Hepatocyte (in vitro differentiated cells): ENCODE results near the gene IPO11. TPM values are rescaled to one million over a fixed set of nuclear protein-coding genes. Genes with fewer than 3 reads are reported as not detected.

Experiments used
- DNase-seq: peaks from one replicate; pipeline ENCODE4 v3.0.0-alpha.2; 2016; ENCODE audit warnings: low spot score
- H2AFZ ChIP-seq: fragments of 200-600 bp; sonication (generic); 2 replicates; pipeline ENCODE4 v1.6.0; 2016; ENCODE audit warnings: antibody characterized with exemption, mild to moderate bottlenecking
- H3K27ac ChIP-seq: fragments of 200-600 bp; sonication (generic); 2 replicates; pipeline ENCODE4 v1.5.1; 2016; ENCODE audit warnings: mild to moderate bottlenecking
- H3K27me3 ChIP-seq: fragments of 200-600 bp; sonication (generic); 2 replicates; pipeline ENCODE4 v1.6.1; 2016
- H3K36me3 ChIP-seq: fragments of 200-600 bp; sonication (generic); replicated peaks from 2 replicates; pipeline ENCODE4 v1.5.1; 2016; ENCODE audit warnings: low read depth; ENCODE audit not compliant: insufficient read depth
- H3K4me1 ChIP-seq: fragments of 200-600 bp; sonication (generic); 2 replicates; pipeline ENCODE4 v1.5.1; 2016; ENCODE audit warnings: mild to moderate bottlenecking, moderate library complexity; ENCODE audit not compliant: insufficient read depth
- H3K4me2 ChIP-seq: fragments of 200-600 bp; sonication (generic); 2 replicates; pipeline ENCODE4 v1.6.0; 2016
- H3K4me3 ChIP-seq: fragments of 200-600 bp; sonication (generic); 2 replicates; pipeline ENCODE4 v1.5.1; 2016; ENCODE audit warnings: mild to moderate bottlenecking
- H3K79me2 ChIP-seq: fragments of 200-600 bp; sonication (generic); 2 replicates; pipeline ENCODE4 v1.6.0; 2017; ENCODE audit warnings: mild to moderate bottlenecking
- H3K9me2 ChIP-seq: fragments of 200-600 bp; sonication (generic); replicated peaks from 2 replicates; pipeline ENCODE4 v1.6.0; 2017; ENCODE audit warnings: mild to moderate bottlenecking; ENCODE audit not compliant: insufficient read depth
- H3K9me3 ChIP-seq: fragments of 200-600 bp; sonication (generic); 2 replicates; pipeline ENCODE4 v1.5.1; 2016; ENCODE audit warnings: low read depth, mild to moderate bottlenecking
- H4K20me1 ChIP-seq: fragments of 200-600 bp; sonication (generic); 2 replicates; pipeline ENCODE4 v1.6.0; 2016; ENCODE audit warnings: mild to moderate bottlenecking; ENCODE audit not compliant: insufficient read depth, poor library complexity, severe bottlenecking
- EZH2 ChIP-seq: fragments of 200-600 bp; sonication (generic); IDR thresholded peaks from 2 replicates; pipeline ENCODE4 v1.6.1; 2016; ENCODE audit warnings: antibody characterized with exemption, mild to moderate bottlenecking, borderline replicate concordance
- EZH2phosphoT487 ChIP-seq: fragments of 200-600 bp; sonication (generic); IDR thresholded peaks from one replicate; pipeline ENCODE4 v1.6.1; 2018; ENCODE audit warnings: antibody characterized with exemption, mild to moderate bottlenecking, low read depth, moderate library complexity; ENCODE audit not compliant: unreplicated experiment, severe bottlenecking
- WGBS: methylation state at CpG from one replicate; pipeline ENCODE4 v1.1.6; 2016; ENCODE audit warnings: low lambda C conversion rate; ENCODE audit errors: missing lambda C conversion rate; 5-methylcytosine and 5-hydroxymethylcytosine counted together
- polyA plus RNA-seq: library from polyadenylated mRNA; unstranded; fragments of >200 nt; fragmentation: Nextera tagmentation; extraction: Ambion mirVana; gene quantifications from 2 replicates; pipeline ENCODE4 v1.2.1, GENCODE V29; 2016
- total RNA-seq: library from RNA; depleted of rRNA; stranded (reverse); fragments of >200 nt; gene quantifications from 2 replicates; pipeline ENCODE4 v1.2.3, GENCODE V29; 2014
- TF ChIP-seq, protein P1 (sequence below): fragments of 200-600 bp; sonication (generic); IDR thresholded peaks from 2 replicates; pipeline ENCODE4 v1.5.1; 2016; ENCODE audit warnings: antibody characterized with exemption, mild to moderate bottlenecking; ENCODE audit not compliant: poor library complexity

The IPO11 gene
- total and polyA plus RNA-seq, 2 experiments from 2014 or later, result 10.3 to 24.2 TPM

GRCh38 chr5:62574599-62574998 is 162.0 kb downstream of the IPO11 start:
- Histone ChIP-seq H3K4me2 (no peak overlapping the region), H2AFZ (no peak overlapping the region), H3K79me2 (no peaks in the 10 kb centered on the region), H3K9me3 (no peaks in the 10 kb centered on the region), H3K9me2 (no peaks in the 10 kb centered on the region), H4K20me1 (no peaks in the 10 kb centered on the region), H3K27ac (no peak overlapping the region), H3K4me3 (no peak overlapping the region), H3K27me3 (no peaks in the 10 kb centered on the region), H3K4me1 (peaks cover 2% of the 10 kb centered on the region), H3K36me3 (no peaks in the 10 kb centered on the region)
- DNase-seq, result no peak
- WGBS, result 87% methylated on average over 2 of the region's 2 CpGs
- no peak for TF ChIP-seq EZH2phosphoT487

DNA sequence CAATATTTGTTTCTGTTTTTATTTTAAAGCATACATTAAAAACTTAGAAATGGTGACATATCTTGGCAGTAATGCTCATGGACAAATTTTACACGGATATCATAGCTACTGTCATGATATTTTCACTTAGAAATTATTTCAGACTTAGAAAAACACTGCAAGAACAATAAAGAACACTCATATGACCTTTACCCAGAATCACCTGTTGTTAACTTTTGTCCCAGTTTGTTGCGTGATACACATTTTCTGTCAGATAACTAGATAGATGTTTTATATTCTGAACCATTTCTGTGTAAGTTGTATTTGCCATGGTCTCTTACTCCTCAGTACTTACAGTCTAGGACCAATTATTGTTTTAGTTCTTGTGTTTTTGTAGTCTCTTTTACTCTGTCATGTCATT is 162.5 kb downstream of the IPO11 start:
- Histone ChIP-seq H2AFZ (no peak overlapping the region), H3K4me1 (peaks cover 2% of the 10 kb centered on the region), H3K9me2 (no peaks in the 10 kb centered on the region), H3K27me3 (no peaks in the 10 kb centered on the region), H3K9me3 (no peaks in the 10 kb centered on the region), H3K79me2 (no peaks in the 10 kb centered on the region), H3K27ac (no peak overlapping the region), H3K4me3 (no peak overlapping the region), H3K4me2 (no peak overlapping the region), H4K20me1 (no peaks in the 10 kb centered on the region), H3K36me3 (no peaks in the 10 kb centered on the region)
- TF ChIP-seq EZH2phosphoT487 (no peak), EZH2 (no peak)
- TF ChIP-seq, protein P1, sequence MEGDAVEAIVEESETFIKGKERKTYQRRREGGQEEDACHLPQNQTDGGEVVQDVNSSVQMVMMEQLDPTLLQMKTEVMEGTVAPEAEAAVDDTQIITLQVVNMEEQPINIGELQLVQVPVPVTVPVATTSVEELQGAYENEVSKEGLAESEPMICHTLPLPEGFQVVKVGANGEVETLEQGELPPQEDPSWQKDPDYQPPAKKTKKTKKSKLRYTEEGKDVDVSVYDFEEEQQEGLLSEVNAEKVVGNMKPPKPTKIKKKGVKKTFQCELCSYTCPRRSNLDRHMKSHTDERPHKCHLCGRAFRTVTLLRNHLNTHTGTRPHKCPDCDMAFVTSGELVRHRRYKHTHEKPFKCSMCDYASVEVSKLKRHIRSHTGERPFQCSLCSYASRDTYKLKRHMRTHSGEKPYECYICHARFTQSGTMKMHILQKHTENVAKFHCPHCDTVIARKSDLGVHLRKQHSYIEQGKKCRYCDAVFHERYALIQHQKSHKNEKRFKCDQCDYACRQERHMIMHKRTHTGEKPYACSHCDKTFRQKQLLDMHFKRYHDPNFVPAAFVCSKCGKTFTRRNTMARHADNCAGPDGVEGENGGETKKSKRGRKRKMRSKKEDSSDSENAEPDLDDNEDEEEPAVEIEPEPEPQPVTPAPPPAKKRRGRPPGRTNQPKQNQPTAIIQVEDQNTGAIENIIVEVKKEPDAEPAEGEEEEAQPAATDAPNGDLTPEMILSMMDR, result no peak
- no peak for DNase-seq
- WGBS, result 86% methylated on average over 2 of the region's 2 CpGs

DNA sequence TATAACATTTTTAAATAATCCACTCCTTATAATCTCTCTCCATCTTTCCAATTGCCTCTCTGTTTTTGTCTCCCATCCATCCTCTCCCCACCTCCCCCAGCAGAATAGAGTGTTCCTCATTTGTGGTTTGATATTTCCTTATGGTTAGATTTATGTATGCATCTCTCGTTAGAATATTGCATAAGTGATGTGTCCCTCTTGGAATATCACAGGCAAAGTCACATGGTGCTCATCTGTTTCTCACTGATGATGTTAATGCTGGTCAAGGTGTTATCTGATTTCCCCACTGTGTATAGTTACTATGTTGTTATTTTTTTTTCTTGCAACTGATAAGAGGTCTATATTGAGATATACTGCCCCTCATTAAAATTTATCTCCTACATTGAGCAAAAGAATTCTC is 162.9 kb downstream of the IPO11 start:
- no peaks in the 10 kb centered on the region for H3K9me3 ChIP-seq
- no peaks in the 10 kb centered on the region for H3K27me3 ChIP-seq
- TF ChIP-seq EZH2phosphoT487 (no peak), EZH2 (no peak)
- TF ChIP-seq, protein P1, result no peak
- H4K20me1 ChIP-seq, result no peaks in the 10 kb centered on the region
- H2AFZ ChIP-seq, result no peak overlapping the region
- peaks cover 2% of the 10 kb centered on the region for H3K4me1 ChIP-seq
- no peaks in the 10 kb centered on the region for H3K79me2 ChIP-seq
- no peak overlapping the region for H3K4me2 ChIP-seq
- no peak overlapping the region for H3K4me3 ChIP-seq
- no peaks in the 10 kb centered on the region for H3K36me3 ChIP-seq
- H3K27ac ChIP-seq, result no peak overlapping the region
- 79% methylated on average over 1 of the region's 1 CpG for WGBS
- no peak for DNase-seq
- no peaks in the 10 kb centered on the region for H3K9me2 ChIP-seq

GRCh38 chr5:62576570-62577170 is 164.1 kb downstream of the IPO11 start:
- no peak overlapping the region for H3K4me3 ChIP-seq
- H3K27me3 ChIP-seq, result no peaks in the 10 kb centered on the region
- 98% methylated on average over 4 of the region's 4 CpGs for WGBS
- no peaks in the 10 kb centered on the region for H4K20me1 ChIP-seq
- H3K79me2 ChIP-seq, result no peaks in the 10 kb centered on the region
- no peak overlapping the region for H2AFZ ChIP-seq
- no peaks in the 10 kb centered on the region for H3K9me3 ChIP-seq
- no peak overlapping the region for H3K4me2 ChIP-seq
- H3K27ac ChIP-seq, result no peak overlapping the region
- DNase-seq, result no peak
- H3K4me1 ChIP-seq, result peaks cover 2% of the 10 kb centered on the region
- no peaks in the 10 kb centered on the region for H3K36me3 ChIP-seq
- no peaks in the 10 kb centered on the region for H3K9me2 ChIP-seq
- TF ChIP-seq EZH2phosphoT487 (no peak), EZH2 (no peak)
- TF ChIP-seq, protein P1, result no peak
